Measurements from ENCODE around the gene COX4I1. TPM values are rescaled to one million over a fixed set of nuclear protein-coding genes. Genes with fewer than 3 reads are reported as not detected.
"Not testable (repeated sequence)": the region's sequence is repeated elsewhere in the genome, so short reads cannot be mapped to it uniquely, and the experiment has no call there.

Gene COX4I1
- total RNA-seq, 2 donors from 2014 or later: 326 to 345 TPM

GRCh38 chr16:85828166-85828565, 28.7 kb downstream of the COX4I1 start:
- Mint-ChIP-seq H3K4me3 (no peak overlapping the region), H3K27me3 (peaks cover 20 to 34% of the 10 kb centered on the region in 2 donors), H3K27ac (no peak overlapping the region), H3K9me3 (no peaks in the 10 kb centered on the region), H3K36me3 (peaks cover 13% of the 10 kb centered on the region), H3K4me1 (ENCODE audit: low read depth in 2 of 2) (peaks cover 8 to 11% of the 10 kb centered on the region in 2 donors)
- DNase-seq (ENCODE audit: low spot score) (no peak), ATAC-seq (no peak)

GRCh38 chr16:85829171-85829719, 29.8 kb downstream of the COX4I1 start:
- DNase-seq (ENCODE audit: low spot score) (no peak), ATAC-seq (peak in 1 of 2 donors; percentile 52)
- Mint-ChIP-seq H3K36me3 (peaks cover 13% of the 10 kb centered on the region), H3K4me1 (ENCODE audit: low read depth in 2 of 2) (peaks cover 8 to 13% of the 10 kb centered on the region in 2 donors), H3K4me3 (no peak overlapping the region), H3K9me3 (no peaks in the 10 kb centered on the region), H3K27ac (peak overlapping the region; percentile 8 to 48), H3K27me3 (peaks cover 23 to 41% of the 10 kb centered on the region in 2 donors)

- Mint-ChIP-seq H3K27me3 (peaks cover 23 to 41% of the 10 kb centered on the region in 2 donors), H3K27ac (peak overlapping the region in 1 of 2 donors; percentile 48), H3K4me3 (no peak overlapping the region), H3K9me3 (no peaks in the 10 kb centered on the region), H3K4me1 (ENCODE audit: low read depth in 2 of 2) (peaks cover 8 to 13% of the 10 kb centered on the region in 2 donors), H3K36me3 (peaks cover 13% of the 10 kb centered on the region)
- no peak for DNase-seq (ENCODE audit: low spot score)
- ATAC-seq: no peak
These were observed 30.4 kb downstream of the COX4I1 start for GRCh38 chr16:85829751-85830445.

- no peak overlapping the region for H3K4me3 Mint-ChIP-seq
- no peaks in the 10 kb centered on the region for H3K9me3 Mint-ChIP-seq
- H3K36me3 Mint-ChIP-seq: peaks cover 13% of the 10 kb centered on the region
- ATAC-seq (no peak), DNase-seq (ENCODE audit: low spot score) (no peak)
- peaks cover 26 to 41% of the 10 kb centered on the region in 2 donors for H3K27me3 Mint-ChIP-seq
- H3K4me1 Mint-ChIP-seq (ENCODE audit: low read depth in 2 of 2): peaks cover 8 to 11% of the 10 kb centered on the region in 2 donors
- H3K27ac Mint-ChIP-seq: no peak overlapping the region
These were observed 31.3 kb downstream of the COX4I1 start for GRCh38 chr16:85830821-85831220.

GRCh38 chr16:85832570-85833218, 33.2 kb downstream of the COX4I1 start:
- ATAC-seq (no peak), DNase-seq (ENCODE audit: low spot score) (no peak)
- H3K4me3 Mint-ChIP-seq: no peak overlapping the region
- H3K9me3 Mint-ChIP-seq: no peaks in the 10 kb centered on the region
- H3K36me3 Mint-ChIP-seq: peaks cover 13% of the 10 kb centered on the region
- H3K27ac Mint-ChIP-seq: peak overlapping the region in 1 of 2 donors; percentile 83
- peaks cover 29 to 52% of the 10 kb centered on the region in 2 donors for H3K27me3 Mint-ChIP-seq
- H3K4me1 Mint-ChIP-seq (ENCODE audit: low read depth in 2 of 2): peaks cover 8 to 11% of the 10 kb centered on the region in 2 donors

- Mint-ChIP-seq H3K27me3 (peaks cover 29 to 52% of the 10 kb centered on the region in 2 donors), H3K9me3 (no peaks in the 10 kb centered on the region), H3K4me3 (no peak overlapping the region), H3K4me1 (ENCODE audit: low read depth in 2 of 2) (peaks cover 8 to 11% of the 10 kb centered on the region in 2 donors), H3K27ac (peak overlapping the region; percentile 23 to 83), H3K36me3 (peaks cover 13% of the 10 kb centered on the region)
- DNase-seq (ENCODE audit: low spot score): no peak
- ATAC-seq: no peak
These were observed 33.9 kb downstream of the COX4I1 start for GRCh38 chr16:85833219-85833920.

- no peaks in the 10 kb centered on the region for H3K9me3 Mint-ChIP-seq
- H3K27ac Mint-ChIP-seq: peak overlapping the region in 1 of 2 donors; percentile 47
- H3K4me1 Mint-ChIP-seq (ENCODE audit: low read depth in 2 of 2): peaks cover 0 to 11% of the 10 kb centered on the region in 2 donors
- H3K36me3 Mint-ChIP-seq: peaks cover 6% of the 10 kb centered on the region
- H3K27me3 Mint-ChIP-seq: peaks cover 32 to 44% of the 10 kb centered on the region in 2 donors
- DNase-seq (ENCODE audit: low spot score) (no peak), ATAC-seq (no peak)
- no peak overlapping the region for H3K4me3 Mint-ChIP-seq
These were observed 35.2 kb downstream of the COX4I1 start for GRCh38 chr16:85834741-85835140.

GRCh38 chr16:85835227-85835751, 35.8 kb downstream of the COX4I1 start:
- Mint-ChIP-seq H3K4me1 (ENCODE audit: low read depth in 2 of 2) (peaks cover 0 to 10% of the 10 kb centered on the region in 2 donors), H3K27ac (peak overlapping the region in 1 of 2 donors; percentile 47), H3K4me3 (no peak overlapping the region), H3K9me3 (no peaks in the 10 kb centered on the region), H3K36me3 (peaks cover 6% of the 10 kb centered on the region), H3K27me3 (peaks cover 32 to 44% of the 10 kb centered on the region in 2 donors)
- DNase-seq (ENCODE audit: low spot score): no peak
- no peak for ATAC-seq

GRCh38 chr16:85835956-85836705, 36.6 kb downstream of the COX4I1 start:
- ATAC-seq (no peak), DNase-seq (ENCODE audit: low spot score) (no peak)
- Mint-ChIP-seq H3K27me3 (peaks cover 27 to 37% of the 10 kb centered on the region in 2 donors), H3K4me1 (ENCODE audit: low read depth in 2 of 2) (peaks cover 0 to 10% of the 10 kb centered on the region in 2 donors), H3K36me3 (peaks cover 5% of the 10 kb centered on the region), H3K4me3 (no peak overlapping the region), H3K27ac (no peak overlapping the region), H3K9me3 (no peaks in the 10 kb centered on the region)

- Mint-ChIP-seq H3K4me1 (ENCODE audit: low read depth in 2 of 2) (peaks cover 0 to 6% of the 10 kb centered on the region in 2 donors), H3K36me3 (no peaks in the 10 kb centered on the region), H3K27me3 (peaks cover 20 to 31% of the 10 kb centered on the region in 2 donors), H3K4me3 (no peak overlapping the region), H3K27ac (no peak overlapping the region), H3K9me3 (no peaks in the 10 kb centered on the region)
- no peak for DNase-seq (ENCODE audit: low spot score)
- ATAC-seq: no peak
These were observed 37.4 kb downstream of the COX4I1 start for GRCh38 chr16:85836706-85837582.

- not testable (repeated sequence) for H3K36me3 Mint-ChIP-seq
These were observed 38.2 kb downstream of the COX4I1 start for GRCh38 chr16:85837654-85838053.

GRCh38 chr16:85838381-85838780, 38.9 kb downstream of the COX4I1 start:
- DNase-seq (ENCODE audit: low spot score): peak; percentile 51
- Mint-ChIP-seq H3K27ac (no peak overlapping the region), H3K4me1 (ENCODE audit: low read depth in 2 of 2) (peaks cover 0 to 6% of the 10 kb centered on the region in 2 donors), H3K27me3 (peaks cover 10 to 16% of the 10 kb centered on the region in 2 donors), H3K9me3 (no peaks in the 10 kb centered on the region), H3K4me3 (no peak overlapping the region), H3K36me3 (no peaks in the 10 kb centered on the region)
- ATAC-seq: no peak

More at GRCh38 chr16:85837654-85838053, 38.2 kb downstream of the COX4I1 start:
- not testable (repeated sequence) for H3K27ac Mint-ChIP-seq; H3K4me3 Mint-ChIP-seq; H3K9me3 Mint-ChIP-seq; ATAC-seq; H3K4me1 Mint-ChIP-seq (ENCODE audit: low read depth in 2 of 2); DNase-seq (ENCODE audit: low spot score)
- H3K27me3 Mint-ChIP-seq: peaks cover 17 to 24% of the 10 kb centered on the region in 2 donors
